Nephron progenitor cell (in vitro differentiated cells): Measurements from ENCODE around the gene ITIH3.

Source experiments
- DNase-seq: peaks from one replicate; pipeline ENCODE4 v3.0.0; 2021
- H3K27ac Mint-ChIP-seq: 2 replicates; pipeline ENCODE4 v1.8.0; 2021; ENCODE audit warnings: mild to moderate bottlenecking, moderate library complexity, mixed read lengths
- H3K27me3 Mint-ChIP-seq: 2 replicates; pipeline ENCODE4 v1.8.0; 2021; ENCODE audit warnings: mild to moderate bottlenecking, low read depth, mixed read lengths; ENCODE audit not compliant: poor library complexity
- H3K36me3 Mint-ChIP-seq: 2 replicates; pipeline ENCODE4 v1.8.0; 2021; ENCODE audit warnings: low read depth, mixed read lengths
- H3K4me1 Mint-ChIP-seq: 2 replicates; pipeline ENCODE4 v1.8.0; 2021; ENCODE audit warnings: mixed read lengths
- H3K4me3 Mint-ChIP-seq: 2 replicates; pipeline ENCODE4 v1.8.0; 2021; ENCODE audit warnings: mild to moderate bottlenecking, moderate library complexity, mixed read lengths
- H3K9me3 Mint-ChIP-seq: 2 replicates; pipeline ENCODE4 v1.8.0; 2021; ENCODE audit warnings: mild to moderate bottlenecking, moderate library complexity, mixed read lengths
- CTCF ChIP-seq: fragments of 200-600 bp; sonication (generic); IDR thresholded peaks from 2 replicates; pipeline ENCODE4 v1.5.0; 2021; ENCODE audit warnings: antibody characterized with exemption

ITIH3 gene

DNA sequence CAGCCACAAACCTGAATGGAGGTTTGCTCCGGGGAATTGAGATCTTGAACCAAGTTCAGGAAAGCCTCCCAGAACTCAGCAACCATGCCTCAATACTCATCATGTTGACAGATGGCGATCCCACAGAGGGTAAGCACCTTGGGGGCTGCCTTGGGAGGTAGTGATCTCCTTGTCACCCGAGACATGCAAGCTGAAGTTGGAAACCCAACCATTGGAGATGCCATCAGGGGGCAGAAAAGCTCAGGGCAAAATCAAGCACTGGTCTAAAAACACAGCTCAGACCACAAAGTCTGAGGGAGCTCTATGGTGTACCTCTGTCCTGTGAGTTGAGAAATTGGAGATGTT lies 11.4 kb upstream of the ITIH3 start:
- Mint-ChIP-seq H3K27me3 (peaks cover 40% of the 10 kb centered on the region), H3K27ac (no peak overlapping the region), H3K4me3 (no peak overlapping the region), H3K9me3 (no peaks in the 10 kb centered on the region), H3K4me1 (peaks cover 8% of the 10 kb centered on the region), H3K36me3 (no peaks in the 10 kb centered on the region)
- DNase-seq = no peak
- TF ChIP-seq CTCF = no peak

GRCh38 chr3:52784021-52784621 lies 10.5 kb upstream of the ITIH3 start:
- no peak overlapping the region for H3K27ac Mint-ChIP-seq
- H3K36me3 Mint-ChIP-seq = no peaks in the 10 kb centered on the region
- DNase-seq = no peak
- H3K27me3 Mint-ChIP-seq = peaks cover 36% of the 10 kb centered on the region
- peaks cover 8% of the 10 kb centered on the region for H3K4me1 Mint-ChIP-seq
- TF ChIP-seq CTCF = no peak
- no peaks in the 10 kb centered on the region for H3K9me3 Mint-ChIP-seq
- no peak overlapping the region for H3K4me3 Mint-ChIP-seq

GRCh38 chr3:52784931-52785590 lies 9.5 kb upstream of the ITIH3 start:
- H3K9me3 Mint-ChIP-seq = no peaks in the 10 kb centered on the region
- TF ChIP-seq CTCF = no peak
- H3K27me3 Mint-ChIP-seq = peaks cover 39% of the 10 kb centered on the region
- no peak overlapping the region for H3K27ac Mint-ChIP-seq
- H3K4me3 Mint-ChIP-seq = no peak overlapping the region
- peaks cover 8% of the 10 kb centered on the region for H3K4me1 Mint-ChIP-seq
- DNase-seq = no peak
- no peaks in the 10 kb centered on the region for H3K36me3 Mint-ChIP-seq

DNA sequence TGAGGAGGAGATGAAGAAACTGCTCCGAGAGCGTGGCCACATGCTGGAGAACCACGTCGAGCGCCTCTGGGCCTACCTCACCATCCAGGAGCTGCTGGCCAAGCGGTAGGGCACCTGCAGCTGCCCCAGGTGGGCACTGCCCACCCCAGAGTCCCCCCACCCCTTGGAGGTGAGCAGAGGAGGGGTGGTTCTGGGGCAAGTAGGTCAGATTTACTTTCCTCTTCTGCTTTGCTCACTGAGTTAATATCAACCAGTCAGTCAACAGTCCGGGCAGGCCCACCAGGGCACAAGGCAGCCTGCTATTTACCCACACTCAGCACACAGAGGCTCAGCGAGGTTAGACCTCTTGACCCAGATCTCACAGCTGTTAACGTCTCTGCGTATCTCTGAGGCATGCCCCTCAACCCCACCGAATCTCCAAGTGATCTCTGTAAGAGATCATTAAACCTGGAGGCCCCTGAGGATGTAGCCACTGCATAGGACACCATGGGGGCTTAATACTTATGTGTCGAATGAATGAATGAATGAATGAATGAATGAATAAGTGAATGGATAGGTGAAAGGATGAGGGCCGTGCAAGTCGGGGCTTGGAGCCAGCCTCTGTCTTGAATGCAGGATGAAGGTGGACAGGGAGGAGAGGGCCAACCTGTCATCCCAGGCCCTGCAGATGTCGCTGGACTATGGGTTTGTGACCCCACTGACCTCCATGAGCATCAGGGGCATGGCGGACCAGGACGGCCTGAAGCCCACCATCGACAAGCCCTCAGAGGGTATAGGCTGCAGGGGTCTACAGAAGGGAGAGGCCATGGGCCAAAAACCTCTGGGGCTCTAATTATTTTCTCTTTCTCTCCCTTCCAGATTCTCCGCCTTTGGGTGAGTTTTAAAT lies 8.0 kb upstream of the ITIH3 start:
- Mint-ChIP-seq H3K27ac (no peak overlapping the region), H3K4me1 (peaks cover 9% of the 10 kb centered on the region), H3K9me3 (no peaks in the 10 kb centered on the region), H3K36me3 (no peaks in the 10 kb centered on the region), H3K4me3 (no peak overlapping the region), H3K27me3 (peaks cover 38% of the 10 kb centered on the region)
- TF ChIP-seq CTCF = no peak
- no peak for DNase-seq

- no peak for TF ChIP-seq CTCF
- H3K27ac Mint-ChIP-seq = no peak overlapping the region
- no peaks in the 10 kb centered on the region for H3K9me3 Mint-ChIP-seq
- no peak overlapping the region for H3K4me3 Mint-ChIP-seq
- peaks cover 32% of the 10 kb centered on the region for H3K27me3 Mint-ChIP-seq
- H3K4me1 Mint-ChIP-seq = peaks cover 15% of the 10 kb centered on the region
- no peaks in the 10 kb centered on the region for H3K36me3 Mint-ChIP-seq
- DNase-seq = no peak
Measured at GRCh38 chr3:52787246-52787645, 7.3 kb upstream of the ITIH3 start.
